ENCODE results near the gene EPS8L2. TPM values are rescaled to one million over a fixed set of nuclear protein-coding genes. Genes with fewer than 3 reads are reported as not detected.

Gene EPS8L2
- total RNA-seq, 4 donors from 2014 or later = 29.1 to 48.0 (median 32.7) TPM

DNA sequence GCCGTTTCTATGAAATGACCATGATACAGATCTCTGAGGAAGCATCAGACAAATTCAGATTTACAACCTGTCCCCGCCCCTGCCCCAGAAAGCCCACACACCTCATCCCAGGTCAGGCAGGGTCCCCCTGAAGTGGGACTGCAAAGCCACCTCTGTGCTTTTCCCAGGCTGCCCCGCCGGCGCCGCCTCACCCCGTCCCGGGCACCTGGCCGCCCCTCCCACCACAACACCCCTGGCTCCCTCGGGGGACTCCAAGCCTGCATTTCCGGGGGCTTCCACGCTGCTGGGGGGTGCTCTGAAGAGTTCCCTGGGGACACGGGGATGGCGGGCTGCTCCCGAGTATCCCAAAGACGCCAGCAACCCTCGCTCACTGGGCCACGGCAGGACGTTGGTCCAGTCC, 45.8 kb upstream of the EPS8L2 start:
- 87 to 89% methylated on average over 19 of the region's 19 CpGs for WGBS, 2 donors
- TF ChIP-seq EP300 (IDR thresholded peaks at IDR 0.05) (no peak), POLR2A (IDR thresholded peaks at IDR 0.05) (no peak)
- TF ChIP-seq, protein P1, sequence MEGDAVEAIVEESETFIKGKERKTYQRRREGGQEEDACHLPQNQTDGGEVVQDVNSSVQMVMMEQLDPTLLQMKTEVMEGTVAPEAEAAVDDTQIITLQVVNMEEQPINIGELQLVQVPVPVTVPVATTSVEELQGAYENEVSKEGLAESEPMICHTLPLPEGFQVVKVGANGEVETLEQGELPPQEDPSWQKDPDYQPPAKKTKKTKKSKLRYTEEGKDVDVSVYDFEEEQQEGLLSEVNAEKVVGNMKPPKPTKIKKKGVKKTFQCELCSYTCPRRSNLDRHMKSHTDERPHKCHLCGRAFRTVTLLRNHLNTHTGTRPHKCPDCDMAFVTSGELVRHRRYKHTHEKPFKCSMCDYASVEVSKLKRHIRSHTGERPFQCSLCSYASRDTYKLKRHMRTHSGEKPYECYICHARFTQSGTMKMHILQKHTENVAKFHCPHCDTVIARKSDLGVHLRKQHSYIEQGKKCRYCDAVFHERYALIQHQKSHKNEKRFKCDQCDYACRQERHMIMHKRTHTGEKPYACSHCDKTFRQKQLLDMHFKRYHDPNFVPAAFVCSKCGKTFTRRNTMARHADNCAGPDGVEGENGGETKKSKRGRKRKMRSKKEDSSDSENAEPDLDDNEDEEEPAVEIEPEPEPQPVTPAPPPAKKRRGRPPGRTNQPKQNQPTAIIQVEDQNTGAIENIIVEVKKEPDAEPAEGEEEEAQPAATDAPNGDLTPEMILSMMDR (IDR thresholded peaks at IDR 0.05) = no peak

DNA sequence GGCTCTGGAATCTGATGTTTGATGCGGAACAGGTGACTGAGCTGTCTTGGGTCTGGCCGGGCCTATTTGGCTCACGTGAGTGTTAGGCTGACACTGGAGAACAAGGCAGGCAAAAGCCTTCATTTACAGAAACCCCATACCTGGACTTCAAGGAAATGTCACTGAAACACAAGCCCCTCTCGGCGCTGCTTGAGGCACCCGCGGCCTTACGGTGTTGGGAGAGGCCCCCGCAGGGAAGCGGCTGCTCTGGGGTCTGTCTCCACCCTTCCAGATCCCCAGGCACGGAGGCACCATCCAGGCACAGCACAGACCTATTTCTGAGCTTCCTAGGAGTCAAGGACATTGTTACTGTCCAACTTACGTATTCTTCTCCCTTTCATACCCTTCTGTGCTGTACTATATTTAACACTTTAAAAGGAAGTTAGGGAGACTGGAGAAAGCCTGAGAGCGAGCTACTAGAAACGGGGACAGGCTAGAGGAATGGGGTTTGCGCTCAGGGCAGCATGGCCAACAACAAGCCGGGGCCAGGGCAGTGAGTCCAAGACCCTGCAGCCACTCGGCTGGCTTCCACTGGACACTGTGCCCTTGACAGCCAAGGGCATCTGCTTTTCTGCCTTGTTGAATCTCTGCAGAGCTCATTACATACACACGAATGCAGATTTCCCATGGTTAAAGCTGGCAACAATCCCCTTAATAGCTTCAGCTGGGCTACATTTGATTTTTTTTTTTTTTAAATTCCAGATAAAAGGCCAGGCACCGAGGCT, 45.2 kb upstream of the EPS8L2 start:
- no peaks in the 10 kb centered on the region for H3K9me3 ChIP-seq
- no peak overlapping the region for H3K4me3 ChIP-seq
- TF ChIP-seq POLR2A (IDR thresholded peaks at IDR 0.05) (no peak), EP300 (IDR thresholded peaks at IDR 0.05) (no peak)
- TF ChIP-seq, protein P1 (IDR thresholded peaks at IDR 0.05) = no peak
- WGBS, 2 donors = 88 to 89% methylated on average over 16 to 19 of the region's 19 CpGs
- H3K27ac ChIP-seq = no peak overlapping the region
- no peaks in the 10 kb centered on the region for H3K27me3 ChIP-seq
- H3K36me3 ChIP-seq = peaks cover 0 to 75% (median 17%) of the 10 kb centered on the region in 3 donors
- no peak for DNase-seq (ENCODE audit: low spot score in 2 of 2)
- peaks cover 0 to 4% (median 0%) of the 10 kb centered on the region in 4 donors for H3K4me1 ChIP-seq

More for the DNA sequence above, 45.8 kb upstream of the EPS8L2 start:
- H3K4me3 ChIP-seq = no peak overlapping the region
- H3K27ac ChIP-seq = no peak overlapping the region
- no peaks in the 10 kb centered on the region for H3K27me3 ChIP-seq
- H3K36me3 ChIP-seq = peaks cover 0 to 75% (median 17%) of the 10 kb centered on the region in 3 donors
- no peaks in the 10 kb centered on the region for H3K9me3 ChIP-seq
- DNase-seq (ENCODE audit: low spot score in 2 of 2) = no peak
- peaks cover 0 to 4% (median 0%) of the 10 kb centered on the region in 4 donors for H3K4me1 ChIP-seq

DNA sequence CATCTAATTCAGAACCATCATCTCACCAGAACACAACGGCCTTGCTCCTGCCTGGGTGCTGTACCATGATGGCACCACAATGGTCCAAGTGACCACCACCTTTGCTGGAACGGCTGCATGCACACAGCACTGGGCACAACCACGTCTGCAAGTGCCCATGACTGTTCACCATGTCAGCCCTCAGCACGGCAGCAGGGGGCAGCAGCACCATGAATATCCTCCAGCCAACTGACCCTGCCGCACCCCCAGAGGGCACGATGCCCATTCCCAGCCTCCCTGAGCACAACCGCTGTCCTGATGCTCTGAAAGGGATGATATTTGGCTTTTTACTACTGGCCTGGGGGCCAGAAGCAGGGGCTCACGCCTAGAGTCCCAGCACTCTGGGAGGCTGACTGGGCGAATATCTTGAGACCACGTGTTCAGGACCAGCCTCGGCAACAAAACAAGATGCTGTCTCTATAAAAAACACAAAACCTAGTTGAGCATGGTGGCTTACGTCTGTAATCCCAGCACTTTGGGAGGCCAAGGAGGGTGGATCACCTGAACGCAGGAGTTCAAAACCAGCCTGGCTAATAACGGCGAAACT, 43.2 kb upstream of the EPS8L2 start:
- TF ChIP-seq, protein P1 (IDR thresholded peaks at IDR 0.05) = peak; percentile 60 to 92 (median 67)
- TF ChIP-seq POLR2A (IDR thresholded peaks at IDR 0.05) (no peak), EP300 (IDR thresholded peaks at IDR 0.05) (peak in 1 of 2 donors; percentile 27)
- Histone ChIP-seq H3K27me3 (no peaks in the 10 kb centered on the region), H3K4me1 (peaks cover 0 to 4% (median 0%) of the 10 kb centered on the region in 4 donors), H3K9me3 (no peaks in the 10 kb centered on the region), H3K27ac (no peak overlapping the region), H3K4me3 (no peak overlapping the region), H3K36me3 (peaks cover 0 to 68% (median 17%) of the 10 kb centered on the region in 3 donors)
- DNase-seq (ENCODE audit: low spot score in 2 of 2) = peak; percentile 47 to 70
- 49 to 54% methylated on average over 13 to 14 of the region's 15 CpGs for WGBS, 2 donors

DNA sequence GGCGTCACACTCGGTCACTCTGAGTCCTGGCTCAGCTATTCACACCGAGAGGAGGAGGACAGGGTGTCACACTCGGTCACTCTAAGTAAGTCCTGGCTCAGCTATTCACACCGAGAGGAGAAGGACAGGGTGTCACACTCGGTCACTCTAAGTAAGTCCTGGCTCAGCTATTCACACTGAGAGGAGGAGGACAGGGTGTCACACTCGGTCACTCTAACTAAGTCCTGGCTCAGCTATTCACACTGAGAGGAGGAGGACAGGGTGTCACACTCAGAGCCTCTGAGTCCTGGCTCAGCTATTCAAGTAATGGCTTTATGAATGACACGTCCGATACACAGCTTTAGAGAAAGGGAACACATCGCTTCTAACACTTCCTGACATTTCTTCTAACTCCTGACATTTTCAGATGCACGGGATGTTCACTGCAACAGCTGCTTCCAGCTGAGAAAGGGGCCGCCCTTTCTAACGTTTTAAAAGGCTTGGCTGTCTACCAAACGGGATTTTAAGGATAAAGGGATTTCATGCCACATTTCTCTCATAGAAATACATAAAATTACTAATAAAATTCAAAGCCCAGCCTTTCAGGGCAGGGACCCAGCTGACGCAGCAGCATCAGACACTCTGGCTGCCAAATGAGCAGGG, 40.8 kb upstream of the EPS8L2 start:
- no peak for DNase-seq (ENCODE audit: low spot score in 2 of 2)
- no peak for TF ChIP-seq POLR2A (IDR thresholded peaks at IDR 0.05)
- TF ChIP-seq EP300 (IDR thresholded peaks at IDR 0.05) = no peak
- TF ChIP-seq, protein P1 (IDR thresholded peaks at IDR 0.05) = no peak
- H3K4me3 ChIP-seq = no peak overlapping the region
- H3K36me3 ChIP-seq = peaks cover 0 to 53% (median 3%) of the 10 kb centered on the region in 3 donors
- H3K4me1 ChIP-seq = peaks cover 0 to 4% (median 0%) of the 10 kb centered on the region in 4 donors
- no peaks in the 10 kb centered on the region for H3K9me3 ChIP-seq
- no peak overlapping the region for H3K27ac ChIP-seq
- no peaks in the 10 kb centered on the region for H3K27me3 ChIP-seq
- WGBS, 2 donors = 76 to 84% methylated on average over 8 to 15 of the region's 15 CpGs
